ENCODE data around the gene S100A8.
"Not testable (repeated sequence)": the region's sequence is repeated elsewhere in the genome, so short reads cannot be mapped to it uniquely, and the experiment has no call there.

S100A8 gene

DNA sequence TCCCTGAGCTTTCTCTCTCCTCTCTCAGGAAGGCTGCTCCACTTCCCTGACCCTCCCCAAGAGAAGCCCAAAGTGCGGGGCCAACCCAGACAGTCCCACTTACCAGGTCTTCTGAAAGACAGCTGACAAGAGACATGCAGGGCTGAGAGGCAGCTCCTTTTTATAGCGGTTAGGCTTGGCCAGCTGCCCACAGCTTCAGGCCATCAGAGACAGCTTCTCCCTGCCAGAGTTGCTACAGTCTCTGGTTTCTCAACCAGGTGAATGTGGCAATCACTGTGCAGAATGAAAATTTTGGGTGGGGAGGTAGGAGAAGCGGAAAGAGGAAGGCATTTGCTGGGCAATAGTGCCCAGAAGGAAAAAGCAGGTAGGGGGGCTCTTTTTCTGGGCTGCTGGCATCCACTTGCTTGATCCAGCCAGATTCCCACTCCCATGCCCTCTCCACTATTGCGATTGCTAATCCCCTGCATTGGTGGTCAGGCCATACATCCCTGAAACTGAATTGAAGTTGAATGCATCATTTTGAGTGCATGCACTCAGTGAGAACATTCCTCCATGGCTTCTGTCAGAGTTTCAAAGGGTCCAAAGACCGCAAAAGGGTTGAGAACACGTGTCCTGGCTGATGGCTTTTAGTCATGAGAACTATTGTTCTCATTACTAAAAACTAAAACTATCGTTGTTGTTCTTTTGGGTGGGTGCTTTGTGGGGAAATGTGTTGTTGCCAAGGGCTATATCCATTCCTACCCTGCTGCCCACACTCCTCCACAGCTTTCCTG, at the start of gene S100A8:
Gene S100A8, minus strand, starts transcription at position 136 of the 773 bp plus-strand sequence. CDS start 538 bp downstream, outside the sequence.
- peak; percentile 32 for DNase-seq

DNA sequence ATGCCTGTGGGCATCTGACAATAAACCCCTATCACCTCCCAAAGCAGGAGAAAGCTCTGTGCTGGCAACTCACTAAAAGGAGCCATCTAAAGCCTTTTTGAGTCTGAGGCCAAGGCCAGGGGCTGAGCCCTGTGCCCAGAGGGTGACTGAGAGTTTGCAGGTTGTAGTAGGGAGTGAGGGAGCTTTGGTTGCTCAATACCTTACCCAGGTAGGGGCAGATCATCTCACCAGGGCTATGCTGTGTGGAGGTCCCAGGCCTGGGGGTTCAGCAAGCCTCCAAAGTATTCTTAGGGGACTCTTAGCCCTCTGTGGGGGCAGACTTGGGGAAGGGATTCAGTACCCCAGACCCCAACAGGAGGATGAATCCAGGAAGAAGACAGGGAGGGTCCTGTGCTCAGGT, 48.4 kb upstream of the S100A8 start:
- no peak for DNase-seq

- no peak for DNase-seq
These were observed 47.7 kb upstream of the S100A8 start for GRCh38 chr1:153438599-153438998.

- no peak for DNase-seq
These were observed 46.4 kb upstream of the S100A8 start for GRCh38 chr1:153437236-153437635.

DNA sequence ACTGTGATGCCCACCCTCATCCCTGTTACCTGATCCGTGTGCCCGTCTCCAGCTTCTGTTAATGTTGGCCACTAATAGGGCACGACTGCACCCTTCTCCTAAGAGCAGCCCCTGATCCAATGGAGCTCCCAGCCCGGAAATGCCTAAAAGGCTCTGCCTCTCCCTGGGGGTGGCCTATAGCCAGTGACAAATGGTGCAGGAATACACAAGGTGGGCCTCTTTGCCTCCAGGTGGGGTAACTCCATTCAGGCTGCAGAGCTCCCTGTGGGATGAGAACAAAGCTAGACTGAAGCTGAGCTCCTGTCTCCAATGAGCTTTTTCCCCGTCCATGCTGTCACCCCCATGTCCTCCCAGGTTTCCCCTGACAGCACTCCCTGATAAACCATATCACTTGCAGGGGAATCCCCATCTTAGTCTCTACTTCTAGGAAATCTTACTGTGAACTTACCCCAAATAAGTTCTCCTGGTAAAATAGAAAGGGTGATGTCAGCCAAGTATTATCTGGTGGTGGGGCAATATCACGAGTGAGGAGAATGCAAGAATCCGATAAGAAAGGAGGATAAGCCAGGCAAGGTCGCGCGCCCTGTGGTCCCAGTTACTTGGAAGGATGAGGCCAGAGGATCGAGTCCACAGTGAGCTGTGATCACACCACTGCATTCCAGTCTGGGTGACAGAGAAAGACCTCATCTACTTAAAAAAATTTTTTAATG, 44.0 kb upstream of the S100A8 start:
- no peak for DNase-seq

GRCh38 chr1:153432874-153433681, 42.2 kb upstream of the S100A8 start:
- no peak for DNase-seq

GRCh38 chr1:153431928-153432327, 41.1 kb upstream of the S100A8 start:
- no peak for DNase-seq

DNA sequence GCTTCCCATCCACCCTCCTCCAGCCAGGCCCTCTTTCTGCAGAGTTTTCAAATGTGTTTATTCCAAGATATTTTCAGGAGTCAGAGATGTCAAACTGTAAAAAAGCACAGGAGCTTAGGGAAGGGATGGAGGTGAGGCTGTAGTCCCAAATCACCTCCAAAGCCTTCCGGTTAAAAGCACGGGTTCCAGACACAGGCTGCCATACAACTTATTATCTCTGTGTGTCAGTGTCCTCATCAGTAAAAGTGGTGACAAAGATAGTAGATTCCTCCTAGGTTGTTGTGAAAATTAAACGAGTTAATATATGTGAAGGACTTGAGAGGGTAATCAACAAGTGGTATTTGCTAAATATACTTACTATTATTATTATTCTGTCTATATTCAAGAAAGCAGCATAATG, 40.6 kb upstream of the S100A8 start:
- DNase-seq: no peak

GRCh38 chr1:153431002-153431401, 40.1 kb upstream of the S100A8 start:
- no peak for DNase-seq

GRCh38 chr1:153430561-153430960, 39.7 kb upstream of the S100A8 start:
- no peak for DNase-seq

DNA sequence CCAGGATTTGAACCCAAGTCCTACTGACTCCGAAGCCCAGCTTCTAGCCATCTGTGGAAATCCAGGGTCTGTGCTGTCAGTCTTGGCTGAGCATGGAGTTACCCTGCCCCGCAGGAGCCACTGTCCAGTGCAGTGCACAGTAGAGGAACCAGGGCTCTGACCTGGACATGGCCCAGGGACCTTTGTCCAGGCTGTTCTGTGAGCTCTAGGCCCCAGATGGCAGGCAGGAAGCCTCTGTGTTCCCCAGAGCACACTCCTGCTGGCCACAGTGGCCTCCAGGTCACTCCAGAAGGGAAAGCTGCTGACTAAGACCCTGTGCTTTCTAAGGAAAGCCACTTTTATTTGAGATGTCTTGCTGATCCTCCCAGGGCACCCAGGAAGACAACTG, 39.3 kb upstream of the S100A8 start:
- no peak for DNase-seq

- DNase-seq: no peak
These were observed 38.6 kb upstream of the S100A8 start for GRCh38 chr1:153429266-153430165.

GRCh38 chr1:153428791-153429190, 37.9 kb upstream of the S100A8 start:
- no peak for DNase-seq

DNA sequence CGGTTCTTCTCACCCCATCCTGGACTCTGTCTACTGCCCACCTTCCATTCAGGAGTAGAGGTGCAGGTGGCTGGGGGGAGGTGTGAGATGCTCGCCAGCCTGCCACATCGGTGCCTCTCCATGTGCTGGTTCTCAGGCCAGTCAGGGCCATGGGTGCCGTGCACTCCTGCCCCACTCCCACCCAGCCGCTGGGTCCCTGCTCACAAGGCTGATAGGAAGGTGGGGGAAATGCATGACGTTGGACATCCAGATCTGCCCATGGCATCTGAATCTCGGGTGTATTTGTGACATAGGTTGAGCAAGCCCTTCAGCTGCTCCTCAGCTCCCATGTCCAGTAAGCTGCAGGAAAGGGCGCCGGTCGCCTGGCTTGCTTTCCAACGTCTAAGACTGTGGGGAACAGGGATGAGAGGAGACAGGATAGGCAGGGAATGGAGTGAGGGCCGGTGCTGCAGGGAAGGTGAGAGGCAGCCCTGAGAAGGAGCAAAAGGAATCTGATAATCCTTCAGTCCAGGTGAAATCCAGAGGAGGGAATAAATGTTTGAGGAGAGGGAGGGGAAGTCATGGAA, 37.3 kb upstream of the S100A8 start:
- DNase-seq: no peak

DNA sequence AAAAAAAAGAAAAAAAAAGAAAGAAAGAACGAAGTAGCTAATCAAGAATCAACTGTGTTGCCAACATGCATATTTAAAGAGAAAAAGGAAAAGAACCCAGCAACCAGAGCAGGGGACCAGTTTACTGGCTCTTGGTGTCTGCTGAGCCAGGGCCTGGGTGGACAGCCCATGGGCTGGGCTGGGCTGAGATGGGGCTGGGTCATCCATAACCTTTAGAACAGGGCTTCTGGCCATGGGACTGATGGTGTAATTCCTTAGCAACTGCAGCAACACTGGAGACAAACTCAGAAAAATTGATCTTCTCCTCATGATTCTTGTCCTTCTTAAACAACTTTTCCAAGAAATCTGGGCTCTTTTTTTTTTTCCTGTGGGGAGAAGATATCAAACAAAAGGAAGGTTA, 35.9 kb upstream of the S100A8 start:
- no peak for DNase-seq

GRCh38 chr1:153422450-153423068, 31.7 kb upstream of the S100A8 start:
- peak; percentile 14 for DNase-seq

GRCh38 chr1:153420306-153420705, 29.4 kb upstream of the S100A8 start:
- no peak for DNase-seq

DNA sequence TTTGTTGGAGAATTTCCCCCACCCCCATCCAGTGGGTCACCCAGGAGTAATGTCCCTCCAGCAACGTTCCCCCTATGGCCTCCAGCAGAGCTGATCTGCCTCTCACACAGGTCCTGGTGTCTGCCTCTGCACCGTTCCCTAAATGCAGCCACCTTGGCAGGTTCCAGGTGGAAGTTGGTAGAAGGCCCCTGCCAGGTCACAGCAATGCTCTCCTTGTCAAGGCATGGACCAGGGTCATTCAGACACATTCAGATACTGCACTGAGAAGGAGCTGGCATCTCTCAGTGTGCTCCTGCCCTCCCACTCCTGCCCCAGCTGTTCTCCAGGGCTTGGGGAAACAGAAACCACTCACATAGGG, 28.5 kb upstream of the S100A8 start:
- not testable (repeated sequence) for DNase-seq

GRCh38 chr1:153418758-153419435, 28.0 kb upstream of the S100A8 start:
- not testable (repeated sequence) for DNase-seq

DNA sequence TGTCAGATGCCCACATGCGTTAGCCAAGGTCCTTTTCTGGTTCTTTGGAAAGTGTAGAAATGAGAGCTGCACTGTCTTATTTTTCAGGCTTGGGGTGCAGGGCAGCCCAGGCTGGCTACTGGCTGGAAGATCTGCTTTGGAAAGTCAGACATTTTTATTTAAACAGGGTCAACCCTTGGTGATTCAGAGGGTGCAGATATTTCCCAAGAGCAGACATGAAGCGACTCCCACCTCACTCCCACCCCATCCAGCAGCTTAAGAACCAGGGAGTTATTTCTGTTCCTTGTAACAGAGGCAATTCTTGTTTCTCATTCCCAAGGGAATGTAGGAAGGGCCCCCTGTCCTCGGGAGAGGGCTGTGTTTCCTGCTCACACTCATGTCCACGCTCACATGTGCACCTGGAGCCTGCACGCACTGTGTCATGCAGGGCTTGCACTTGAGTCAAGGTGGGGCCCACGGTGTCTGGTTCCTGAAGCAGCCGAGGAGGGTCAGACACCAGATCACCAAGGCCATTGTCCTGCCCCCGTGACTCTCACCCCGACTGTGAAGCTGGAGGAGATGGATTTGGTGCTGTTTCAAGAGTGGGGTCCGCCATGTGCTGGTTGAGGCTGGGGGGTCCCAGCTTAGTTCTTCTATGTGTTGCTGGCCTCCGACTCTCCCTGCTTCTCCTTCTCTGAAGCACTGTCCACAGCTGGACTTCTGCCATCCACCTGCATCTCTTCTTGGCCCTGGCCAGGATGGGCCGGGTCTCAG, 26.4 kb upstream of the S100A8 start:
- no peak for DNase-seq

Data from NK-92 treated with Interleukin-12 subunit alpha and Interleukin-12 subunit beta, amount 100 ng/mL, for 24 hours (cell line).